HL-60 (cell line): ENCODE measurements around the gene CEP164.

ENCODE experiments used
- DNase-seq, 2 experiments: peaks; one replicate each; pipeline ENCODE4 v3.0.0-alpha.2; 2010 to 2020; ENCODE audit warnings: low read depth in 1 of 2, low spot score in 1 of 2
- H3K27ac ChIP-seq: fragments of 250-450 bp; sonication (Bioruptor Pico); replicated peaks from 2 replicates; pipeline ENCODE4 v1.5.1; 2020; ENCODE audit warnings: mild to moderate bottlenecking, moderate library complexity
- H3K27me3 ChIP-seq: fragments of 250-450 bp; sonication (Bioruptor Pico); 2 replicates; pipeline ENCODE4 v1.5.1; 2021; ENCODE audit warnings: mild to moderate bottlenecking, moderate library complexity; ENCODE audit not compliant: insufficient read depth, poor library complexity, severe bottlenecking
- H3K4me3 ChIP-seq: replicated peaks from 2 replicates; pipeline ENCODE4 v1.5.1; 2011; ENCODE audit warnings: mild to moderate bottlenecking, control low read depth, low read length; ENCODE audit not compliant: insufficient read depth
- CTCF ChIP-seq: IDR thresholded peaks from one replicate; pipeline ENCODE4 v1.5.1; 2011; ENCODE audit warnings: low read length, control low read depth, inconsistent platforms; ENCODE audit not compliant: insufficient read depth
- GABPA ChIP-seq: IDR thresholded peaks from 2 replicates; pipeline ENCODE4 v1.6.1; 2012; ENCODE audit warnings: low read depth
- POLR2AphosphoS5 ChIP-seq: IDR thresholded peaks from 2 replicates; pipeline ENCODE4 v1.6.1; 2012; ENCODE audit warnings: low read depth
- SPI1 ChIP-seq: IDR thresholded peaks from 2 replicates; pipeline ENCODE4 v1.6.1; 2012; ENCODE audit warnings: low read depth, mild to moderate bottlenecking, borderline replicate concordance
- TF ChIP-seq, protein P1 (sequence below): IDR thresholded peaks from 2 replicates; pipeline ENCODE4 v1.6.1; 2012; ENCODE audit warnings: low read depth; ENCODE audit not compliant: insufficient replicate concordance

The CEP164 gene

GRCh38 chr11:117434481-117434880 lies 106.8 kb downstream of the CEP164 start:
- TF ChIP-seq POLR2AphosphoS5 (no peak), CTCF (no peak), GABPA (no peak)
- TF ChIP-seq, protein P1, sequence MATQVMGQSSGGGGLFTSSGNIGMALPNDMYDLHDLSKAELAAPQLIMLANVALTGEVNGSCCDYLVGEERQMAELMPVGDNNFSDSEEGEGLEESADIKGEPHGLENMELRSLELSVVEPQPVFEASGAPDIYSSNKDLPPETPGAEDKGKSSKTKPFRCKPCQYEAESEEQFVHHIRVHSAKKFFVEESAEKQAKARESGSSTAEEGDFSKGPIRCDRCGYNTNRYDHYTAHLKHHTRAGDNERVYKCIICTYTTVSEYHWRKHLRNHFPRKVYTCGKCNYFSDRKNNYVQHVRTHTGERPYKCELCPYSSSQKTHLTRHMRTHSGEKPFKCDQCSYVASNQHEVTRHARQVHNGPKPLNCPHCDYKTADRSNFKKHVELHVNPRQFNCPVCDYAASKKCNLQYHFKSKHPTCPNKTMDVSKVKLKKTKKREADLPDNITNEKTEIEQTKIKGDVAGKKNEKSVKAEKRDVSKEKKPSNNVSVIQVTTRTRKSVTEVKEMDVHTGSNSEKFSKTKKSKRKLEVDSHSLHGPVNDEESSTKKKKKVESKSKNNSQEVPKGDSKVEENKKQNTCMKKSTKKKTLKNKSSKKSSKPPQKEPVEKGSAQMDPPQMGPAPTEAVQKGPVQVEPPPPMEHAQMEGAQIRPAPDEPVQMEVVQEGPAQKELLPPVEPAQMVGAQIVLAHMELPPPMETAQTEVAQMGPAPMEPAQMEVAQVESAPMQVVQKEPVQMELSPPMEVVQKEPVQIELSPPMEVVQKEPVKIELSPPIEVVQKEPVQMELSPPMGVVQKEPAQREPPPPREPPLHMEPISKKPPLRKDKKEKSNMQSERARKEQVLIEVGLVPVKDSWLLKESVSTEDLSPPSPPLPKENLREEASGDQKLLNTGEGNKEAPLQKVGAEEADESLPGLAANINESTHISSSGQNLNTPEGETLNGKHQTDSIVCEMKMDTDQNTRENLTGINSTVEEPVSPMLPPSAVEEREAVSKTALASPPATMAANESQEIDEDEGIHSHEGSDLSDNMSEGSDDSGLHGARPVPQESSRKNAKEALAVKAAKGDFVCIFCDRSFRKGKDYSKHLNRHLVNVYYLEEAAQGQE = no peak
- H3K27me3 ChIP-seq = no peaks in the 10 kb centered on the region
- no peak overlapping the region for H3K4me3 ChIP-seq
- no peak for DNase-seq
- no peak overlapping the region for H3K27ac ChIP-seq

GRCh38 chr11:117435326-117435725 lies 107.7 kb downstream of the CEP164 start:
- H3K4me3 ChIP-seq = no peak overlapping the region
- H3K27me3 ChIP-seq = no peaks in the 10 kb centered on the region
- no peak for TF ChIP-seq CTCF
- no peak for TF ChIP-seq SPI1
- no peak for DNase-seq
- H3K27ac ChIP-seq = no peak overlapping the region

- TF ChIP-seq, protein P1 = no peak
- TF ChIP-seq CTCF (no peak), POLR2AphosphoS5 (no peak), SPI1 (no peak), GABPA (no peak)
- Histone ChIP-seq H3K4me3 (no peak overlapping the region), H3K27ac (no peak overlapping the region), H3K27me3 (no peaks in the 10 kb centered on the region)
- no peak for DNase-seq
Measured at GRCh38 chr11:117437041-117437790, 109.6 kb downstream of the CEP164 start.

- H3K27me3 ChIP-seq = peaks cover 3% of the 10 kb centered on the region
- H3K4me3 ChIP-seq = no peak overlapping the region
- no peak overlapping the region for H3K27ac ChIP-seq
- DNase-seq = no peak
- no peak for TF ChIP-seq CTCF
- no peak for TF ChIP-seq GABPA
- no peak for TF ChIP-seq POLR2AphosphoS5
- TF ChIP-seq, protein P1 = no peak
- TF ChIP-seq SPI1 = no peak
Measured at GRCh38 chr11:117437791-117438130, 110.1 kb downstream of the CEP164 start.
